ENCODE measurements around the gene TICRR. TPM values are rescaled to one million over a fixed set of nuclear protein-coding genes. Genes with fewer than 3 reads are reported as not detected.
"Not testable (repeated sequence)": the region's sequence is repeated elsewhere in the genome, so short reads cannot be mapped to it uniquely, and the experiment has no call there.

TICRR gene
- total RNA-seq, 2 donors from 2014 or later = 0.21 to 0.22 TPM

DNA sequence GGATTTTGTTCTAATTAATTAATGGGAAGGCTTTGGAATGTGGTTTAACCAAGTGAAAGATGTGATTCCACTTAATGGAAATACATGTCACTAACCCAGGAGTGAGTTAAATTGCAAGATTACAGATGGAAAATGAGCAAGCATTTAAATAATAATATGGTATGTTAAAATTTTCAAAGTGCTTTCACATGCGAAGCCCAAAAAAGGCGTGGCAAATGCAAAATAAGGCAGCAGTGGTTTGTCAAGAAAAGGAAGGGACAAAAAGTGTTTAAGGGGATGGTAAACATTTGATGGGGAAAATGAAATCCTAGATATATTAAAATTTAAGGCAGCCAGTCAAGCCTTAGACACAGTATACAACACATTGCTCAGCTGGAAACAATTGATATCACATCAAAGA, 2.9 kb downstream of the TICRR start:
- Mint-ChIP-seq H3K27me3 (no peaks in the 10 kb centered on the region), H3K4me3 (no peak overlapping the region), H3K27ac (no peak overlapping the region), H3K36me3 (ENCODE audit: low read depth) (no peaks in the 10 kb centered on the region), H3K4me1 (peaks cover 15% of the 10 kb centered on the region)
- DNase-seq = no peak
- no peaks in the 10 kb centered on the region for H3K9me3 ChIP-seq (ENCODE audit: control insufficient read depth, low read length, poor library complexity, severe bottlenecking)
- ATAC-seq = no peak

DNA sequence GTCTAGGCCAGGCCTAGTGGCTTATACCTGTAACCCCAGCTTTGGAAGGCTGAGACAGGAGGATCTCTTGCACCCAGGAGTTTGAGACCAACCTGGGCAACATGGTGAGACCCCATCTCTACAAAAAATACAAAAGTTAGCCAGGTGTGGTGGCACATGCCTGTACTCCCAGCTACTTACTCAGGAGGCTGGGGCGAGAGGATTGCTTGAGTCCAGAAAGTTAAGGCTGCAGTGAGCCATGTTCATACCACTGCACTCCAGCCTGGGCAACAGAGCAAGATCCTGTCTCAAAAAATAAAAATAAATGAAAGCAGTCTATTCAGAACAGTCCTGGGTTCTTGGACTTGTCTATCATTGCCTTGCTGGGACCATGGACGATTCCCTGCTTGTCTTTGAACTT, 5.5 kb downstream of the TICRR start:
- H3K4me3 Mint-ChIP-seq; H3K36me3 Mint-ChIP-seq (ENCODE audit: low read depth); DNase-seq; H3K27me3 Mint-ChIP-seq; H3K9me3 ChIP-seq (ENCODE audit: control insufficient read depth, low read length, poor library complexity, severe bottlenecking); ATAC-seq: not testable (repeated sequence)
- peak overlapping the region; percentile 29 for H3K27ac Mint-ChIP-seq
- H3K4me1 Mint-ChIP-seq = peaks cover 12% of the 10 kb centered on the region

DNA sequence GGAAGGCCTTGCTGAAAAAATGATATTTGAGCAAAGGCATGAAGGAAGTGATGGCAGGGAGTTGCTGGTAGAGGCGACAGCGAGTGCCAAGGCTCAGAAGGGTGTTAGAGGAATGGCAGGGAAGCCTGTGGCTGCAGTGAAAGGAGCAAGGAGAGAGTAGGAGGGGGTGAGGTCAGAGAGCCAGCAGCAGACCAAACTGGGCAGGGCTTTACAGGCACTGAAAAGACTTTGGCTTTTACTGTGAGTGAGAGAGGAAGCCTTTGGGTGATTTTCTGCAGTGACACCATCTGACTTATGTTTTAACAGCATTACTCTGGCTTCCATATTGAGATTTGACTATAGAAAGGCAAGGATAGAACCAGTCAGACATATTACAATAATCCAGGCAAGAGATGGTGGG, 11.4 kb downstream of the TICRR start:
- DNase-seq = no peak
- Mint-ChIP-seq H3K27ac (no peak overlapping the region), H3K4me3 (no peak overlapping the region), H3K27me3 (no peaks in the 10 kb centered on the region), H3K36me3 (ENCODE audit: low read depth) (no peaks in the 10 kb centered on the region), H3K4me1 (no peaks in the 10 kb centered on the region)
- H3K9me3 ChIP-seq (ENCODE audit: control insufficient read depth, low read length, poor library complexity, severe bottlenecking) = no peaks in the 10 kb centered on the region
- ATAC-seq = no peak

DNA sequence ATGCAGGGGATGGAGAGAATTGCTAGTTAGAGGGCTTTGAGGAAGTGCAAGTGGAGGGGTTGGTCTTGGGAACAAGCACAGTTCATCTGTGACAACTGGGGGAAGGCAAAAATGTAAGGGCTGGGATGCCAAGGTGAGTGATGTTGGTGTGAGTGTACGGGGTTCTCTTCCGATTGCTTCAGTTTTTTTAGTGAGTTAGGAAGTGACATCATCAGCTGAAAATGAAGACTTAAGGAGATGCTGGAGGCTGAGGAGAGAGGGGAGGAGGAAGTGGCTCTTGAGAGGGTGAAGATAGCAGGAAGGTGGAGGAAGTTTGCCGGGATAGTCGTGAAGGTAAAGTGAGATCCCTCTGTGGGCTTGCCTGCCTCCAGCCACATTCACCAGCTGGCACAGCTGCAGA, 12.7 kb downstream of the TICRR start:
- Mint-ChIP-seq H3K36me3 (ENCODE audit: low read depth) (no peaks in the 10 kb centered on the region), H3K4me1 (no peaks in the 10 kb centered on the region), H3K4me3 (no peak overlapping the region), H3K27ac (no peak overlapping the region), H3K27me3 (no peaks in the 10 kb centered on the region)
- ATAC-seq (no peak), DNase-seq (no peak)
- no peaks in the 10 kb centered on the region for H3K9me3 ChIP-seq (ENCODE audit: control insufficient read depth, low read length, poor library complexity, severe bottlenecking)

DNA sequence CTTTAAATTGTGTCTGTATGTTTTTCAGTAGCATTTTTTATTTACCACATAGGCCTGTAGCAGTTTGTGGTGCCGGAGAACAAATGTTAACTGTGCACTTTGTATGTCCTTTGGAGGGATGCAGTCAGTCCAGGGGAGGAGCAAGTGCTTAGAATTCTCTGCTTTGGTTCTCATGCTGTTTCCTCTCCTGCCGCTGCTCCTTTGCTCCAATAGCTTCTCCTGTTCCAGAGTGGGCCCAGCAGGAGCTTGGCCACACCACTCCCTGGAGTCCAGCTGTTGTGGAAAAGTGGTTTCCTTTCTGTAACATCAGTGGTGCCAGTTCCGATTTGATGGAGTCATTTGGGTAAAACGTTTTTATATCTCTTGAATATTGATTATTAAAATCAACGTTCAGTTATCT, 16.6 kb downstream of the TICRR start:
- Mint-ChIP-seq H3K36me3 (ENCODE audit: low read depth) (no peaks in the 10 kb centered on the region), H3K4me3 (no peak overlapping the region), H3K27me3 (no peaks in the 10 kb centered on the region), H3K27ac (no peak overlapping the region), H3K4me1 (no peaks in the 10 kb centered on the region)
- no peaks in the 10 kb centered on the region for H3K9me3 ChIP-seq (ENCODE audit: control insufficient read depth, low read length, poor library complexity, severe bottlenecking)
- DNase-seq = no peak
- no peak for ATAC-seq

DNA sequence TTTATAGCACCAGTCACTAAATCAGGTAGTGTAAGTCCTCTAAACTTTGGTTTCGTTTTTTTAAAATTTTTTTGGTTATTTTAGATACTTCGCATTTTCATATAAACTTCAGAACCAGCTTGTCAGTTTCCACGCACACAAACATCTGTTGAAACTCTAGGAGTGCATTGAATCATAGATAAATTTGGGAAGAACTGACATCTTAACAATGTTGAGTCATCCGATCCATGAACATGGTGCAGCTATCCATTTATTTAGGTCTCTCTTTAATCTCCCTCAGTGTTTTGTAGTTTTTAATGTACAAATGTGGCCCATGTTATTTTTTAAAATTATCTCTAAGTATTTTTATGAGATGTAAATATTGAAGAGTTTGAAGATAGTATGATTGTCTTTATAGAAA, 17.7 kb downstream of the TICRR start:
- H3K4me1 Mint-ChIP-seq = no peaks in the 10 kb centered on the region
- H3K36me3 Mint-ChIP-seq (ENCODE audit: low read depth) = no peaks in the 10 kb centered on the region
- ATAC-seq = no peak

DNA sequence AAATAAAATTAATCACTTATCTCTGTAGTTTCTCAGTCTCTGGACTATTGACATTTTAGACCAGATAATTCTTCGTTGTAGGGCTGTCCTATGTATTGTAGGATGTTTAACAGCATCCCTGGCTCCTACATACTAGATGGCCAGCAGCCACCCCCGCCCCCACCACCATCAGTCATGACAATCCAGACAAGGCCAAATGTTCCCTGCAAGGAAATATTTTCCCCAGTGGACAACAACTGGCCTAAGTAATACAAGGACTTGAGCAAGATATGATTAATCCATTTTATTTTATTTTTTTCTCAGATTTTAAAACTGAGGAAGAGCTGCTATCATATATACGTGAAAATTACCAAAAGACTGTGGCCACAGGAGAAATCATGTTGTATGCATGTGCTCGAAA, 23.8 kb downstream of the TICRR start:
- Mint-ChIP-seq H3K4me3 (no peak overlapping the region), H3K27ac (no peak overlapping the region), H3K27me3 (no peaks in the 10 kb centered on the region), H3K36me3 (ENCODE audit: low read depth) (no peaks in the 10 kb centered on the region), H3K4me1 (no peaks in the 10 kb centered on the region)
- no peaks in the 10 kb centered on the region for H3K9me3 ChIP-seq (ENCODE audit: control insufficient read depth, low read length, poor library complexity, severe bottlenecking)
- ATAC-seq (no peak), DNase-seq (no peak)

More for the DNA sequence above, 17.7 kb downstream of the TICRR start:
- H3K27ac Mint-ChIP-seq = no peak overlapping the region
- H3K27me3 Mint-ChIP-seq = no peaks in the 10 kb centered on the region
- no peak overlapping the region for H3K4me3 Mint-ChIP-seq
- H3K9me3 ChIP-seq (ENCODE audit: control insufficient read depth, low read length, poor library complexity, severe bottlenecking) = no peaks in the 10 kb centered on the region
- DNase-seq = no peak

DNA sequence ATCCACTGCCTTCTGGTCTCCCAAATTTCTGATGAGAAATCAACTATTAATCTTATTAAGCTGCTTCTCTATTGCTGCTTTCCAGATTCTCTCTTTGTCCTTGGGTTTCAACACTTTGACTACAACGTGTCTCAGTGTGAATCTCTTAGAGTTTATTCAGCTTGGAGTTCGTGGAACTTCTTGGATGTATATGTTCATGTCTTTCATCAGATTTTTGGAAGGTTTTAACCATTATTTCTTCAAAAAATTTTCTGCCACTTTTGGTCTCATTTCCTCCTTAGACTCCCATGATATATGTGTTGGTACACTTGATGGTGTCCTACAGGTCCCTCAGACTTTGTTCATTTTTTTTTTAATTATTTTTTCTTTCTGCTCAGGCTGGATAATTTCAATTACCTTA, 36.0 kb downstream of the TICRR start:
- H3K4me3 Mint-ChIP-seq = no peak overlapping the region
- no peaks in the 10 kb centered on the region for H3K4me1 Mint-ChIP-seq
- ATAC-seq (no peak), DNase-seq (no peak)
- no peaks in the 10 kb centered on the region for H3K9me3 ChIP-seq (ENCODE audit: control insufficient read depth, low read length, poor library complexity, severe bottlenecking)
- no peak overlapping the region for H3K27ac Mint-ChIP-seq
- H3K36me3 Mint-ChIP-seq (ENCODE audit: low read depth) = peaks cover 7% of the 10 kb centered on the region
- no peaks in the 10 kb centered on the region for H3K27me3 Mint-ChIP-seq

DNA sequence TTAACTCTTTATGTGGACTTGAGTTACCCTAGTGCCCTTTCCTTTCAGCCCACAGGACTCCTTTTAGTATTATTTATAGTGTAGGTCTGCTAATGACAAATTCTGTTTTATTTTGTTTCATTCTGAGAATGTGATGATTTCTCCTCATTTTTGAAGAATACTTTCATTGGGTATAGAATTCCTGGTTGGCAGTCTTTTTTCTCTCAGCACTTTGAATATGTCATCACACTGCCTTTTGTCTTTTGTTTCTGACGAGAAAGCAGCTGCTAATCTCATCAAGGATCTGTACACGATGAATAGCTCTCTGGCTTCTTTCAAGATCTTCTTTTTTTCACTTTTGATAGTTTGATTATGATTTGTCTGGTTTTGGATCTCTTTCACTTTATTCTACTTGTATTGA, 37.8 kb downstream of the TICRR start:
- ATAC-seq (no peak), DNase-seq (no peak)
- H3K4me1 Mint-ChIP-seq = no peaks in the 10 kb centered on the region
- H3K9me3 ChIP-seq (ENCODE audit: control insufficient read depth, low read length, poor library complexity, severe bottlenecking) = no peaks in the 10 kb centered on the region
- H3K36me3 Mint-ChIP-seq (ENCODE audit: low read depth) = peaks cover 7% of the 10 kb centered on the region
- no peaks in the 10 kb centered on the region for H3K27me3 Mint-ChIP-seq
- no peak overlapping the region for H3K4me3 Mint-ChIP-seq
- no peak overlapping the region for H3K27ac Mint-ChIP-seq

DNA sequence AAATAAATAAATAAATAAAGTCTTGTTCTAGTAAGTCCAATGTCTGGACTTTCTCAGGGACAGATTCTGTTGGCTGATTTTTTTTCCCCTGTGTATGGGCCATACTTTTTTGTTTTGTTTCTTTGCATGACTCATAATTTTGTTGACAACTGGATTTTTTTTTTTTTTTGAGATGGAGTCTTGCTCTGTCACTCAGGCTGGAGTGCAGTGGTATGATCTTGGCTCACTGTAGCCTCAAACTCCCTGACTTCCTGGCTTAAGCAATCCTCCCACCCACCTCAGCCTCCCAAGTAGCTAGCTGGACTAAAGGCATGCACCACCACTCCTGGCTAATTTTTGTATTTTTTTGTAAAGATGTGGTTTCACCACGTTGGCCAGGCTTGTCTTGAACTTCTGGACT, 38.9 kb downstream of the TICRR start:
- no peaks in the 10 kb centered on the region for H3K9me3 ChIP-seq (ENCODE audit: control insufficient read depth, low read length, poor library complexity, severe bottlenecking)
- Mint-ChIP-seq H3K4me1 (no peaks in the 10 kb centered on the region), H3K27me3 (no peaks in the 10 kb centered on the region), H3K27ac (no peak overlapping the region), H3K4me3 (no peak overlapping the region), H3K36me3 (ENCODE audit: low read depth) (peaks cover 7% of the 10 kb centered on the region)
- DNase-seq = no peak
- ATAC-seq = no peak

DNA sequence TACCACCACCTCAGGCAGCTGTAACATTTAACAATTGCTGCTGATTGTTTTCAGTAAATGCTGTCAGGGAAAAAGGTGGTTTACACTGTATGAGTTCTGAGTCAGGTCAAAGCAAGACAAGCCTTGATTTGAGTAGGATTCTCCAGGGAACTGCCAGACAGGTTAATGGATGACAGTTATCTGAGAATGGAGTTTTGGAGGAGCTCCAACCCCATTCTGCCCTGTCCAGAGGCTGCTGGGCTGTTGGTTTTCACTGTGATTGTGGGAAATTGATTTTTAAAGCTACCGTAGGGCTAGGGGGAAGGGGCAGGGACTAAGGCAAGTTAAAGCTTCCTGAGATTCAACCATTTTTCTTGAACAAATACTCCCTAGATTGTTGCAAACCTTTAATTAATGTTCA, 39.9 kb downstream of the TICRR start:
- H3K27me3 Mint-ChIP-seq = no peaks in the 10 kb centered on the region
- ATAC-seq = no peak
- no peaks in the 10 kb centered on the region for H3K9me3 ChIP-seq (ENCODE audit: control insufficient read depth, low read length, poor library complexity, severe bottlenecking)
- H3K4me1 Mint-ChIP-seq = no peaks in the 10 kb centered on the region
- H3K36me3 Mint-ChIP-seq (ENCODE audit: low read depth) = peaks cover 7% of the 10 kb centered on the region
- H3K27ac Mint-ChIP-seq = no peak overlapping the region
- no peak overlapping the region for H3K4me3 Mint-ChIP-seq
- DNase-seq = no peak

DNA sequence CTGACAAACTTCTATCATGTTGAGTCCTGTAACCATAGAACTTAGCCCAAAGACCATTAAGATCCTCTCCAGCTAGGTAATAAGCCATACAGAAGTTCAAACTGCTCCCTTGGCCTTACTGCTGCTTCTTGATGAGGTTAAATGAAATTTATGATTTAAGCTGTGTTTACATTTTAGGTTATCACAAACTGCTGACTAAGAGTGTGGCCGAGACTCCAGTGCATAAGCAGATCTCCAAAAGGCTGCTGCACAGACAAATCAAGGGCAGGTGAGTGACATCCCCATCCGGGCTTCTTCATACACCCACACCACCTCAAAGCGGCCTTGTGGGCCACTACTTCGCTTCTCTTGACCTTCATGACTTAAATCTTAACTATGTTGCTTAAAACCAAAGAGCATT, 41.0 kb downstream of the TICRR start:
- DNase-seq = no peak
- no peaks in the 10 kb centered on the region for H3K4me1 Mint-ChIP-seq
- H3K27ac Mint-ChIP-seq = no peak overlapping the region
- no peak overlapping the region for H3K4me3 Mint-ChIP-seq
- H3K9me3 ChIP-seq (ENCODE audit: control insufficient read depth, low read length, poor library complexity, severe bottlenecking) = no peaks in the 10 kb centered on the region
- ATAC-seq = no peak
- H3K27me3 Mint-ChIP-seq = no peaks in the 10 kb centered on the region
- peaks cover 4% of the 10 kb centered on the region for H3K36me3 Mint-ChIP-seq (ENCODE audit: low read depth)

DNA sequence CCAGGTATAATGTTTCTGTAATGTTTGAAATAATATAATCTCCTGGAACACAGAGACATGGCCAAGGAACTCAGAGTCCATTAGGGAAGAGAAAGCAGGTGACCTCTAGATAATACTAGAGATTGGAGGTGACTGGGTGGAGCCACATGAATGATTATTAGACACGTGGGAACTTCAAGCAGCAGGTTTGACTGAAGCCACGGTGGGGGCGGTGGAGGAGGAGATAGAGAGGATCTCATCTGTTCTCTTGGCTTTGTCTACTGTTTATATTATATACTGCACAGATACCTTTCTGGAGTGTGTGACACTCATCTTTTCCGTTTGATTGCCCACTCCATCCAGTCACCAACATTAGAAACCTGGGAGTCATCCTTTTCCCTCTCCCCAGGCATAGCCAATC, 46.3 kb downstream of the TICRR start:
- Mint-ChIP-seq H3K27ac (no peak overlapping the region), H3K4me1 (no peaks in the 10 kb centered on the region), H3K36me3 (ENCODE audit: low read depth) (no peaks in the 10 kb centered on the region), H3K27me3 (no peaks in the 10 kb centered on the region), H3K4me3 (no peak overlapping the region)
- DNase-seq (no peak), ATAC-seq (no peak)
- H3K9me3 ChIP-seq (ENCODE audit: control insufficient read depth, low read length, poor library complexity, severe bottlenecking) = no peaks in the 10 kb centered on the region

DNA sequence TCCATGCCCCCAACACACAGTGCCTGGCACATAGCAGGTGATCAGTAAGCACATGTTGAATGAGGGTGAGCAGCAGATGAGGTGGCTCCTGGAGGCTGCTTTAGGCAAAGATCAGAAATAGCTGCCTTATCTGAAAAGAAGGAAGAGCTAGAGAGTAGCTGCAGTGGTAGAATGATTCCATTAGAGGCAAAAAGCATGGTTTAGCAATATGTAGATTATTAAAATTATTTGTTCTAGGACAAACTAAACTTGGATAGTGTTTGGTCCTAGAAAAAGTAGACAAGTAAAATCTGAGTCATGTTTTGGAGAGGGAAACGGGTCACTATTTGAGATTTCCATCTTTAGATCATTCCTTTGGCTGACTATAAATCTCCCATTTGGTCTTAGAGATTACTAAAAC, 47.9 kb downstream of the TICRR start:
- Mint-ChIP-seq H3K4me3 (no peak overlapping the region), H3K36me3 (ENCODE audit: low read depth) (no peaks in the 10 kb centered on the region), H3K4me1 (no peaks in the 10 kb centered on the region), H3K27ac (no peak overlapping the region), H3K27me3 (no peaks in the 10 kb centered on the region)
- DNase-seq (no peak), ATAC-seq (no peak)
- no peaks in the 10 kb centered on the region for H3K9me3 ChIP-seq (ENCODE audit: control insufficient read depth, low read length, poor library complexity, severe bottlenecking)

DNA sequence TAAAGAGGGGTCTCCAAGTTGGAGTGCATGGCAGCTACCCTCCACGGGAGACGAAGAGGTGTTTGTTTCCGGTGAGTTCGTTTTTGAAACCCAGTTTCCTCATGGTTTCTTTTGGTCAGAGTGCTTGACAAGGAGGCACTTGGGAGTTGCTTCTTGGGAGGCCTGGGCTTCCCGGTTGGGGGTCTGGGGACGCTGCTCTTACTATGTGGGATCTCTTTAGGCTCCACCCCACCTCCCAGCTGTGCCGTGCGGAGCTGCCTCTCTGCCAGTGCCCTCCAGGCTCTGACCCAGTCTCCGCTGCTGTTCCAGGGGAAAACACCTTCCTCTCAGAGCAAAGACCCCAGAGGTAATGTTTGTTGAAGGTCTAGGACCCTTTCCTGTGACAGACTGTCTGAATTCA, 50.4 kb downstream of the TICRR start:
- no peak overlapping the region for H3K27ac Mint-ChIP-seq
- no peaks in the 10 kb centered on the region for H3K9me3 ChIP-seq (ENCODE audit: control insufficient read depth, low read length, poor library complexity, severe bottlenecking)
- H3K36me3 Mint-ChIP-seq (ENCODE audit: low read depth) = no peaks in the 10 kb centered on the region

More for the DNA sequence above, 50.4 kb downstream of the TICRR start:
- no peaks in the 10 kb centered on the region for H3K4me1 Mint-ChIP-seq
- no peak overlapping the region for H3K4me3 Mint-ChIP-seq
- ATAC-seq (no peak), DNase-seq (no peak)
- no peaks in the 10 kb centered on the region for H3K27me3 Mint-ChIP-seq
